Measurements from ENCODE around the gene SLC1A3.
"Not testable (repeated sequence)": the region's sequence is repeated elsewhere in the genome, so short reads cannot be mapped to it uniquely, and the experiment has no call there.

The SLC1A3 gene

GRCh38 chr5:36642089-36642488 is 35.7 kb downstream of the SLC1A3 start:
- no peak overlapping the region for H2AFZ ChIP-seq (ENCODE audit: low read depth, low read length)
- no peaks in the 10 kb centered on the region for H4K20me1 ChIP-seq (ENCODE audit: insufficient read depth, low read length)
- no peaks in the 10 kb centered on the region for H3K9me3 ChIP-seq (ENCODE audit: insufficient read depth, low read length)
- H3K36me3 ChIP-seq (replicated peaks; ENCODE audit: low read depth, low read length) = no peaks in the 10 kb centered on the region
- no peaks in the 10 kb centered on the region for H3K79me2 ChIP-seq (ENCODE audit: low read length)
- no peak overlapping the region for H3K27ac ChIP-seq (ENCODE audit: low read length)
- H3K4me3 ChIP-seq (ENCODE audit: low read length) = no peak overlapping the region
- no peak overlapping the region for H3K4me2 ChIP-seq (ENCODE audit: low read length)
- TF ChIP-seq, protein P1, sequence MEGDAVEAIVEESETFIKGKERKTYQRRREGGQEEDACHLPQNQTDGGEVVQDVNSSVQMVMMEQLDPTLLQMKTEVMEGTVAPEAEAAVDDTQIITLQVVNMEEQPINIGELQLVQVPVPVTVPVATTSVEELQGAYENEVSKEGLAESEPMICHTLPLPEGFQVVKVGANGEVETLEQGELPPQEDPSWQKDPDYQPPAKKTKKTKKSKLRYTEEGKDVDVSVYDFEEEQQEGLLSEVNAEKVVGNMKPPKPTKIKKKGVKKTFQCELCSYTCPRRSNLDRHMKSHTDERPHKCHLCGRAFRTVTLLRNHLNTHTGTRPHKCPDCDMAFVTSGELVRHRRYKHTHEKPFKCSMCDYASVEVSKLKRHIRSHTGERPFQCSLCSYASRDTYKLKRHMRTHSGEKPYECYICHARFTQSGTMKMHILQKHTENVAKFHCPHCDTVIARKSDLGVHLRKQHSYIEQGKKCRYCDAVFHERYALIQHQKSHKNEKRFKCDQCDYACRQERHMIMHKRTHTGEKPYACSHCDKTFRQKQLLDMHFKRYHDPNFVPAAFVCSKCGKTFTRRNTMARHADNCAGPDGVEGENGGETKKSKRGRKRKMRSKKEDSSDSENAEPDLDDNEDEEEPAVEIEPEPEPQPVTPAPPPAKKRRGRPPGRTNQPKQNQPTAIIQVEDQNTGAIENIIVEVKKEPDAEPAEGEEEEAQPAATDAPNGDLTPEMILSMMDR (IDR thresholded peaks at IDR 0.05; ENCODE audit: low read depth, low read length) = no peak
- TF ChIP-seq EZH2phosphoT487 (IDR thresholded peaks at IDR 0.05; ENCODE audit: low read depth) = no peak
- no peak overlapping the region for H3K9ac ChIP-seq (ENCODE audit: low read length)
- H3K4me1 ChIP-seq (ENCODE audit: low read length) = no peaks in the 10 kb centered on the region
- peaks cover 16% of the 10 kb centered on the region for H3K27me3 ChIP-seq (ENCODE audit: low read depth, low read length)

DNA sequence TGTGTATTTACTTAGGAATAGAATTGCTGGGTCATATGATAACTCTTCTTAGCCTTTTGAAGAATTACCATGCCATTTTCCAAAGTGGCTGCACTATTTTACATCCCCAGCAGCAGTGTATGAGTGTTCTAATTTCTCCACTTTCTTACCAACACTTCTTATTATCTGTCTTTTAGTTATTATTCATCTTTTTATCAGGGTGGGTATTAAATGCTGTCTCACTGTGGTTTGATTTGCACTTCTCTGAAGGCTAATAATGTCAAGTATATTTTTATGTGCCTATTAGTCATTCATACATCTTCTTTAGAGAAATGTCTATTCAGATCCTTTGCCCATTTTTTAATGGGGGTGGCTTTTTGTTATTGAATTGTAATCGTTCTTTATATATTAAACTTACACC is 36.8 kb downstream of the SLC1A3 start:
- Histone ChIP-seq H3K9ac (ENCODE audit: low read length) (no peak overlapping the region), H3K4me2 (ENCODE audit: low read length) (no peak overlapping the region), H3K27ac (ENCODE audit: low read length) (no peak overlapping the region), H3K4me3 (ENCODE audit: low read length) (no peak overlapping the region), H3K27me3 (ENCODE audit: low read depth, low read length) (peaks cover 16% of the 10 kb centered on the region), H3K36me3 (replicated peaks; ENCODE audit: low read depth, low read length) (no peaks in the 10 kb centered on the region), H3K9me3 (ENCODE audit: insufficient read depth, low read length) (no peaks in the 10 kb centered on the region), H2AFZ (ENCODE audit: low read depth, low read length) (no peak overlapping the region), H4K20me1 (ENCODE audit: insufficient read depth, low read length) (no peaks in the 10 kb centered on the region), H3K79me2 (ENCODE audit: low read length) (no peaks in the 10 kb centered on the region), H3K4me1 (ENCODE audit: low read length) (no peaks in the 10 kb centered on the region)
- TF ChIP-seq EZH2phosphoT487 (IDR thresholded peaks at IDR 0.05; ENCODE audit: low read depth) = no peak
- TF ChIP-seq, protein P1 (IDR thresholded peaks at IDR 0.05; ENCODE audit: low read depth, low read length) = no peak

GRCh38 chr5:36643841-36644240 is 37.4 kb downstream of the SLC1A3 start:
- not testable (repeated sequence) for H3K27ac ChIP-seq (ENCODE audit: low read length); H3K9me3 ChIP-seq (ENCODE audit: insufficient read depth, low read length); H4K20me1 ChIP-seq (ENCODE audit: insufficient read depth, low read length); H3K4me1 ChIP-seq (ENCODE audit: low read length); H3K79me2 ChIP-seq (ENCODE audit: low read length); H2AFZ ChIP-seq (ENCODE audit: low read depth, low read length); H3K4me2 ChIP-seq (ENCODE audit: low read length); H3K36me3 ChIP-seq (replicated peaks; ENCODE audit: low read depth, low read length); H3K4me3 ChIP-seq (ENCODE audit: low read length); H3K9ac ChIP-seq (ENCODE audit: low read length)
- H3K27me3 ChIP-seq (ENCODE audit: low read depth, low read length) = peaks cover 16% of the 10 kb centered on the region

DNA sequence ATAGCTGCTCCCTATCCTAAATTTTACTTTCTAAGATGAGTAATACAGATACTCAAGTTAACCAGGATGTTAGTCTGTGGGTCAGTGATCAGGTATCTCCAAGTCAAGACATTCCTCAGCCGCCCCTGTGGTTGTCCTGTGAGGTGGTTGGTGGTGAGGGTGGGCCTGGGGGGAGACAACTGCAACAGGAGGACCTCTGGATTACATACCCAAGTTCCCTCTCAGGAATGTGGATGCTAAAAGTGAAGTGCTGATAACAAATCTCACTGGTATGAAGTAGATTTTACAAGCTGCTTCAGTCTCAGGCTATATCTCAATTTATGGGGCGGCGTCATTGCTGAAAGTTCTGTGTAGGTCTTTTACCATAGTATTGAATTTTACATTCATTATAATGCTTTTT is 38.3 kb downstream of the SLC1A3 start:
- H3K36me3 ChIP-seq (replicated peaks; ENCODE audit: low read depth, low read length) = no peaks in the 10 kb centered on the region
- TF ChIP-seq, protein P1 (IDR thresholded peaks at IDR 0.05; ENCODE audit: low read depth, low read length) = no peak
- no peak for TF ChIP-seq EZH2phosphoT487 (IDR thresholded peaks at IDR 0.05; ENCODE audit: low read depth)
- H2AFZ ChIP-seq (ENCODE audit: low read depth, low read length) = no peak overlapping the region
- peaks cover 16% of the 10 kb centered on the region for H3K27me3 ChIP-seq (ENCODE audit: low read depth, low read length)
- H3K9ac ChIP-seq (ENCODE audit: low read length) = no peak overlapping the region
- no peaks in the 10 kb centered on the region for H3K79me2 ChIP-seq (ENCODE audit: low read length)
- H4K20me1 ChIP-seq (ENCODE audit: insufficient read depth, low read length) = no peaks in the 10 kb centered on the region
- H3K4me3 ChIP-seq (ENCODE audit: low read length) = no peak overlapping the region
- H3K4me2 ChIP-seq (ENCODE audit: low read length) = no peak overlapping the region
- H3K4me1 ChIP-seq (ENCODE audit: low read length) = no peaks in the 10 kb centered on the region
- no peak overlapping the region for H3K27ac ChIP-seq (ENCODE audit: low read length)
- no peaks in the 10 kb centered on the region for H3K9me3 ChIP-seq (ENCODE audit: insufficient read depth, low read length)

DNA sequence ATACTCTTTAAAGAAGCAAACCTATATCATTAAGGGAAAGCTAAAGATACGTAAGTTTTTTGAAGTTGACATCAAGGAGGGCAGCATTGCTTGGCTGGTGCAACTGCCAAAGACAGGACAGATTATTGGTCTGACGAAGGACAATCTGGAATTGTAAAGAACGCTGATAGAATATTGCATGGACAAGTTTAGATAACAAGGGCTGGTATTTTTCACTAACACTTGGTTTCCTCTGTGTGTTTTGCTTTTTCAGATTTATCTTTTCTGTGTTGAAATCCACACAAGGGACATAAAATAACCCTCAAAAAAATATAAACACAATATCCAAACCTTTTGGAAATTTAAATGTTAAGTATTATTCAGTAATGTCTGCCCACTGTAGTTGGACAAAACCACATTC is 39.7 kb downstream of the SLC1A3 start:
- TF ChIP-seq, protein P1 (IDR thresholded peaks at IDR 0.05; ENCODE audit: low read depth, low read length) = no peak
- no peak for TF ChIP-seq EZH2phosphoT487 (IDR thresholded peaks at IDR 0.05; ENCODE audit: low read depth)

More for the DNA sequence above, 39.7 kb downstream of the SLC1A3 start:
- no peak overlapping the region for H3K9ac ChIP-seq (ENCODE audit: low read length)
- H3K27me3 ChIP-seq (ENCODE audit: low read depth, low read length) = peaks cover 4% of the 10 kb centered on the region
- H3K9me3 ChIP-seq (ENCODE audit: insufficient read depth, low read length) = no peaks in the 10 kb centered on the region
- H3K36me3 ChIP-seq (replicated peaks; ENCODE audit: low read depth, low read length) = no peaks in the 10 kb centered on the region
- H3K79me2 ChIP-seq (ENCODE audit: low read length) = no peaks in the 10 kb centered on the region
- no peaks in the 10 kb centered on the region for H3K4me1 ChIP-seq (ENCODE audit: low read length)
- no peaks in the 10 kb centered on the region for H4K20me1 ChIP-seq (ENCODE audit: insufficient read depth, low read length)
- H2AFZ ChIP-seq (ENCODE audit: low read depth, low read length) = no peak overlapping the region
- no peak overlapping the region for H3K4me3 ChIP-seq (ENCODE audit: low read length)
- no peak overlapping the region for H3K4me2 ChIP-seq (ENCODE audit: low read length)
- H3K27ac ChIP-seq (ENCODE audit: low read length) = no peak overlapping the region

All from OCI-LY3 (cell line).